Activated CD4-positive, alpha-beta memory T cell treated with anti-CD3 and anti-CD28 coated beads, Interleukin-2, amount 10 ng/mL, durations not matched to agents 7 days and 5 days (primary cell): ENCODE results near the gene DLX4. TPM values are rescaled to one million over a fixed set of nuclear protein-coding genes. Genes with fewer than 3 reads are reported as not detected.
A peak's percentile ranks its signal among the peaks of the same experiment; 100 is the strongest.

ENCODE experiments used
- CTCF ChIA-PET: fragments of 350-600 bp; sonication (Branson Sonifier 250); formaldehyde crosslinking; loops from one replicate; lab custom pipeline; 2021; ENCODE audit warnings: antibody characterized with exemption, inconsistent platforms; lab: Charles Lee
- POLR2A ChIA-PET: fragments of 350-600 bp; sonication (Branson Sonifier 250); formaldehyde crosslinking; loops from one replicate; lab custom pipeline; 2021; ENCODE audit warnings: antibody characterized with exemption; lab: Charles Lee
- DNase-seq: peaks from one replicate; pipeline ENCODE4 v3.0.0-alpha.2; 2020
- H3K27ac Mint-ChIP-seq: one replicate; pipeline ENCODE4 v1.8.0; 2021; ENCODE audit warnings: mild to moderate bottlenecking, mixed read lengths
- H3K27me3 Mint-ChIP-seq: one replicate; pipeline ENCODE4 v1.8.0; 2021; ENCODE audit warnings: mixed read lengths
- H3K36me3 Mint-ChIP-seq: one replicate; pipeline ENCODE4 v1.8.0; 2021; ENCODE audit warnings: low read depth, mixed read lengths
- H3K4me1 Mint-ChIP-seq: one replicate; pipeline ENCODE4 v1.8.0; 2021; ENCODE audit warnings: mixed read lengths
- H3K4me3 Mint-ChIP-seq: one replicate; pipeline ENCODE4 v1.8.0; 2021; ENCODE audit warnings: mild to moderate bottlenecking, mixed read lengths
- H3K9me3 Mint-ChIP-seq: one replicate; pipeline ENCODE4 v1.8.0; 2021; ENCODE audit warnings: mixed read lengths
- total RNA-seq, 2 experiments: library from RNA; stranded (reverse); gene quantifications; one replicate each; pipeline ENCODE4 v1.2.3, GENCODE V29; 2021

Gene DLX4
- total RNA-seq, 2 experiments from 2014 or later = 0.28 TPM

- no peaks in the 10 kb centered on the region for H3K36me3 Mint-ChIP-seq
- no peak for DNase-seq
- no peak overlapping the region for H3K27ac Mint-ChIP-seq
- H3K9me3 Mint-ChIP-seq = no peaks in the 10 kb centered on the region
- POLR2A ChIA-PET = interaction anchor here (1.5 kb wide), 1 partner anchor 11 kb away, joined by 3 read pairs; no protein-coding TSS in a partner anchor
- no peak overlapping the region for H3K4me3 Mint-ChIP-seq
- H3K27me3 Mint-ChIP-seq = peaks cover 59% of the 10 kb centered on the region
- H3K4me1 Mint-ChIP-seq = peaks cover 2% of the 10 kb centered on the region
- CTCF ChIA-PET = interaction anchor here (0.9 to 3.5 kb wide), 2 partner anchors 10 to 36 kb away, joined by 3 to 23 read pairs; no protein-coding TSS in a partner anchor
Measured at GRCh38 chr17:49987681-49988441, 18.9 kb downstream of the DLX4 start.

GRCh38 chr17:49989518-49989880, 20.5 kb downstream of the DLX4 start:
- DNase-seq = no peak
- ChIA-PET POLR2A (interaction anchor here (1.5 kb wide), 1 partner anchor 12 kb away, joined by 3 read pairs; no protein-coding TSS in a partner anchor), CTCF (interaction anchor here (0.8 to 3.5 kb wide), 4 partner anchors 9 to 37 kb away, joined by 3 to 23 read pairs (median 4); no protein-coding TSS in a partner anchor)
- Mint-ChIP-seq H3K27me3 (peaks cover 70% of the 10 kb centered on the region), H3K4me3 (no peak overlapping the region), H3K36me3 (peaks cover 6% of the 10 kb centered on the region), H3K27ac (no peak overlapping the region), H3K4me1 (peaks cover 12% of the 10 kb centered on the region), H3K9me3 (no peaks in the 10 kb centered on the region)

GRCh38 chr17:49990331-49990730, 21.3 kb downstream of the DLX4 start:
- CTCF ChIA-PET = interaction anchor here (0.8 to 3.5 kb wide), 3 partner anchors 8 to 38 kb away, joined by 3 to 23 read pairs (median 4); no protein-coding TSS in a partner anchor
- Mint-ChIP-seq H3K36me3 (peaks cover 6% of the 10 kb centered on the region), H3K4me1 (peaks cover 18% of the 10 kb centered on the region), H3K27ac (no peak overlapping the region), H3K9me3 (no peaks in the 10 kb centered on the region), H3K4me3 (no peak overlapping the region), H3K27me3 (peaks cover 78% of the 10 kb centered on the region)
- no peak for DNase-seq
- POLR2A ChIA-PET = no interaction called here

GRCh38 chr17:49990921-49991320, 21.9 kb downstream of the DLX4 start:
- no peak overlapping the region for H3K4me3 Mint-ChIP-seq
- CTCF ChIA-PET = no interaction called here
- no peaks in the 10 kb centered on the region for H3K9me3 Mint-ChIP-seq

GRCh38 chr17:49991409-49991808, 22.4 kb downstream of the DLX4 start:
- H3K4me3 Mint-ChIP-seq = no peak overlapping the region
- H3K27me3 Mint-ChIP-seq = peaks cover 86% of the 10 kb centered on the region
- H3K4me1 Mint-ChIP-seq = peaks cover 25% of the 10 kb centered on the region
- ChIA-PET CTCF (no interaction called here), POLR2A (no interaction called here)
- DNase-seq = no peak
- peaks cover 6% of the 10 kb centered on the region for H3K36me3 Mint-ChIP-seq
- no peak overlapping the region for H3K27ac Mint-ChIP-seq
- H3K9me3 Mint-ChIP-seq = no peaks in the 10 kb centered on the region

More at GRCh38 chr17:49990921-49991320, 21.9 kb downstream of the DLX4 start:
- peaks cover 6% of the 10 kb centered on the region for H3K36me3 Mint-ChIP-seq
- no peak overlapping the region for H3K27ac Mint-ChIP-seq
- peaks cover 21% of the 10 kb centered on the region for H3K4me1 Mint-ChIP-seq
- H3K27me3 Mint-ChIP-seq = peaks cover 83% of the 10 kb centered on the region
- no peak for DNase-seq
- POLR2A ChIA-PET = no interaction called here

GRCh38 chr17:49992191-49992932, 23.4 kb downstream of the DLX4 start:
- Mint-ChIP-seq H3K27me3 (peaks cover 83% of the 10 kb centered on the region), H3K4me1 (peaks cover 31% of the 10 kb centered on the region), H3K9me3 (no peaks in the 10 kb centered on the region), H3K27ac (no peak overlapping the region), H3K4me3 (no peak overlapping the region), H3K36me3 (peaks cover 6% of the 10 kb centered on the region)
- POLR2A ChIA-PET = no interaction called here
- no peak for DNase-seq
- CTCF ChIA-PET = no interaction called here

GRCh38 chr17:49992933-49993422, 24.0 kb downstream of the DLX4 start:
- H3K36me3 Mint-ChIP-seq = peaks cover 6% of the 10 kb centered on the region
- H3K9me3 Mint-ChIP-seq = no peaks in the 10 kb centered on the region
- peaks cover 32% of the 10 kb centered on the region for H3K4me1 Mint-ChIP-seq
- POLR2A ChIA-PET = interaction anchor here (1.3 kb wide), 1 partner anchor 24 kb away, joined by 3 read pairs; the partner anchor contains the start of gene DLX4
- CTCF ChIA-PET = interaction anchor here (7.1 to 7.2 kb wide), 2 partner anchors 40 to 134 kb away, joined by 132 to 159 read pairs; no protein-coding TSS in a partner anchor
- H3K27ac Mint-ChIP-seq = no peak overlapping the region
- H3K4me3 Mint-ChIP-seq = peak overlapping the region; percentile 44
- H3K27me3 Mint-ChIP-seq = peaks cover 82% of the 10 kb centered on the region
- no peak for DNase-seq

- H3K27me3 Mint-ChIP-seq = peaks cover 81% of the 10 kb centered on the region
- POLR2A ChIA-PET = interaction anchor here (1.3 kb wide), 2 partner anchors 25 to 424 kb away, joined by 3 read pairs; partner anchors contain the start of gene DLX4
- peak overlapping the region; percentile 64 for H3K4me3 Mint-ChIP-seq
- H3K27ac Mint-ChIP-seq = no peak overlapping the region
- H3K4me1 Mint-ChIP-seq = peaks cover 35% of the 10 kb centered on the region
- H3K36me3 Mint-ChIP-seq = peaks cover 6% of the 10 kb centered on the region
- DNase-seq = peak; percentile 36
- H3K9me3 Mint-ChIP-seq = no peaks in the 10 kb centered on the region
- CTCF ChIA-PET = interaction anchor here (1.5 to 7.2 kb wide), 3 partner anchors 14 to 134 kb away, joined by 6 to 159 read pairs (median 132); no protein-coding TSS in a partner anchor
Measured at GRCh38 chr17:49993423-49994060, 24.6 kb downstream of the DLX4 start.

- ChIA-PET POLR2A (interaction anchor here (1.3 kb wide), 2 partner anchors 26 to 425 kb away, joined by 3 read pairs; partner anchors contain the start of gene DLX4), CTCF (interaction anchor here (1.1 to 7.2 kb wide), 4 partner anchors 15 to 135 kb away, joined by 3 to 159 read pairs (median 69); no protein-coding TSS in a partner anchor)
- Mint-ChIP-seq H3K4me3 (peak overlapping the region; percentile 64), H3K36me3 (peaks cover 6% of the 10 kb centered on the region), H3K27me3 (peaks cover 76% of the 10 kb centered on the region), H3K4me1 (peaks cover 37% of the 10 kb centered on the region), H3K9me3 (no peaks in the 10 kb centered on the region), H3K27ac (no peak overlapping the region)
- DNase-seq = peak; percentile 17
Measured at GRCh38 chr17:49994085-49995054, 25.4 kb downstream of the DLX4 start.

- peak; percentile 25 for DNase-seq
- POLR2A ChIA-PET = interaction anchor here (1.3 kb wide), 1 partner anchor 425 kb away, joined by 3 read pairs; no protein-coding TSS in a partner anchor
- H3K27me3 Mint-ChIP-seq = peaks cover 75% of the 10 kb centered on the region
- H3K9me3 Mint-ChIP-seq = no peaks in the 10 kb centered on the region
- H3K4me1 Mint-ChIP-seq = peaks cover 37% of the 10 kb centered on the region
- H3K27ac Mint-ChIP-seq = no peak within 1 kb of the TSS
- CTCF ChIA-PET = interaction anchor here (1.1 to 7.2 kb wide), 9 partner anchors 15 to 179 kb away, joined by 3 to 159 read pairs (median 10); no protein-coding TSS in a partner anchor
- peaks cover 6% of the 10 kb centered on the region for H3K36me3 Mint-ChIP-seq
- H3K4me3 Mint-ChIP-seq = peak within 1 kb of the TSS; percentile 64
Measured at GRCh38 chr17:49995055-49995738, 26.2 kb downstream of the DLX4 start, which contains the start of gene DLX3. DLX3 (minus strand) TSS chr17:49995224; CDS start chr17:49994998, 226 bp downstream.
